Fibroblast of pulmonary artery (primary cell): ENCODE measurements around the gene PCBD2.
"Not testable (repeated sequence)": the region's sequence is repeated elsewhere in the genome, so short reads cannot be mapped to it uniquely, and the experiment has no call there.

Source experiments
- DNase-seq: peaks from one replicate; pipeline ENCODE4 v3.0.0-alpha.2; 2010; ENCODE audit warnings: low read depth
- H3K4me3 ChIP-seq: replicated peaks from 2 replicates; pipeline ENCODE4 v1.5.1; 2011; ENCODE audit warnings: low read depth, mild to moderate bottlenecking, control low read depth, low read length, moderate library complexity
- TF ChIP-seq, protein P1 (sequence below): IDR thresholded peaks from 2 replicates; pipeline ENCODE4 v1.5.1; 2011; ENCODE audit warnings: mild to moderate bottlenecking, control low read depth, low read length, inconsistent platforms; ENCODE audit errors: missing control alignments

PCBD2 gene

DNA sequence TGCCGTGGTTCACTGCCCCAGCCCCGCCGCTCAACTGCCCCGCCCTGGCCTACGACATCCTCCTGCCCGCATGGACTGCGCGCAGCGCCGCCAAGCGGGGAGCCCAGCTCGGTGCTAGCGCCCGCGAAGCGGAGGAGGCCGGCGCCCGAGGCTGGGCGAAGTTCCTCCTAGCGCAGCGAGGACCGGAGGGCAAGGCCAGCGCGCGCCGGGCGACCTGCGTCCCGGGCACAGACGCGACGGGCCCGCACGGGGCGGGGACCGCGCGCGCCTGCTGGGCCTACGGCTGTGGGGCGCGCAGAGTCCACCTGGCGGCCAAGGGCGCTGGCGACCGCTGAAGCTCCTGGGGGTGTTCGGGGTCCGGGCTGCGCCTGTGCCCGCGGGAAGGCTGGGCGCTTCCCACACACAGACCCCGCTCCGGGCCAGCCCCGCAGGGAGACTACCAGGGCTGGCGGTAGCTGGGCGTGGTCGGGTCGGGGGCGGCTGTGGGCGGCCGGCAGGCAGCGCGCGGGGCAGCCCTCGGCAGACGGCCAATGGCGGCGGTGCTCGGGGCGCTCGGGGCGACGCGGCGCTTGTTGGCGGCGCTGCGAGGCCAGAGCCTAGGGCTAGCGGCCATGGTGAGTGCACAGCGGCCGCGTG lies at the start of gene PCBD2:
Gene PCBD2, plus strand, starts transcription at position 522 of the 636 bp plus-strand sequence. Its CDS starts 9 bp downstream, at position 531.
- peak within 1 kb of the TSS; percentile 70 for H3K4me3 ChIP-seq
- TF ChIP-seq, protein P1, sequence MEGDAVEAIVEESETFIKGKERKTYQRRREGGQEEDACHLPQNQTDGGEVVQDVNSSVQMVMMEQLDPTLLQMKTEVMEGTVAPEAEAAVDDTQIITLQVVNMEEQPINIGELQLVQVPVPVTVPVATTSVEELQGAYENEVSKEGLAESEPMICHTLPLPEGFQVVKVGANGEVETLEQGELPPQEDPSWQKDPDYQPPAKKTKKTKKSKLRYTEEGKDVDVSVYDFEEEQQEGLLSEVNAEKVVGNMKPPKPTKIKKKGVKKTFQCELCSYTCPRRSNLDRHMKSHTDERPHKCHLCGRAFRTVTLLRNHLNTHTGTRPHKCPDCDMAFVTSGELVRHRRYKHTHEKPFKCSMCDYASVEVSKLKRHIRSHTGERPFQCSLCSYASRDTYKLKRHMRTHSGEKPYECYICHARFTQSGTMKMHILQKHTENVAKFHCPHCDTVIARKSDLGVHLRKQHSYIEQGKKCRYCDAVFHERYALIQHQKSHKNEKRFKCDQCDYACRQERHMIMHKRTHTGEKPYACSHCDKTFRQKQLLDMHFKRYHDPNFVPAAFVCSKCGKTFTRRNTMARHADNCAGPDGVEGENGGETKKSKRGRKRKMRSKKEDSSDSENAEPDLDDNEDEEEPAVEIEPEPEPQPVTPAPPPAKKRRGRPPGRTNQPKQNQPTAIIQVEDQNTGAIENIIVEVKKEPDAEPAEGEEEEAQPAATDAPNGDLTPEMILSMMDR, result peak; percentile 64
- peak; percentile 89 for DNase-seq

DNA sequence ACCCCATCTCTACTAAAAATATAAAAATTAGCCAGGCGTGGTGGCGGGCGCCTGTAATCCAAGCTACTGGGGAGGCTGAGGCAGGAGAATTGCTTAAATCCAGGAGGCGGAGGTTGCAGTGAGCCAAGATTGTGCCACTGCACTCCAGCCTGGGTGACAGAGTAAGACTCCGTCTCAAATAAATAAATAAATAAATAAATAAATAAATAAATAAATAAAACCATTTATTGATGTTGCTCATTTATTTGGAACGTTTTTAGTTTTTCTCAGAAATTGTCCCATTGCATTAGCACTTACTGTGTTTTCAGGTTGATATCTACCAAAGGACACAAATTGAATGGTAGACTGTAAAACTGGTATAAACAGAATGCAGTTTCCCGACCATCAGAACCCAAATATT lies 48.5 kb upstream of the PCBD2 start:
- not testable (repeated sequence) for H3K4me3 ChIP-seq, DNase-seq

DNA sequence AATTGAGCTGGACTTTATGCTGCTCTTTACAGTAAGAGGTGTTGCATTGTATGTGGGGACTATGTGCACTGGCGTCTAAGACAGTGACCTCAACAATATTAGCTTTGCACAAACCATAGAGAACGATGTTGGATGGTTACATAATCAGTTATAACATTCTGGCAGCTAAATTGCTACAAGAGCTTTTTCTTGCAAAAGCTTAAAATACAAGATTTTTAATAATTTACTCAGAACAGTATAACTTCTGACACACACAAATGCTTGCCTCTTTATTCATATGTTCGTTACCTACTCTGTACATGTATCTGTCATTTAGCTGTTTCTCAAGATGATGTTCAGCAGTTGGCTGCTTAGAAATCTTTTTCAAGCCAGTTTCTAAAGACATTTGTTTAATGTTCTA lies 47.5 kb upstream of the PCBD2 start:
- TF ChIP-seq, protein P1, result no peak

DNA sequence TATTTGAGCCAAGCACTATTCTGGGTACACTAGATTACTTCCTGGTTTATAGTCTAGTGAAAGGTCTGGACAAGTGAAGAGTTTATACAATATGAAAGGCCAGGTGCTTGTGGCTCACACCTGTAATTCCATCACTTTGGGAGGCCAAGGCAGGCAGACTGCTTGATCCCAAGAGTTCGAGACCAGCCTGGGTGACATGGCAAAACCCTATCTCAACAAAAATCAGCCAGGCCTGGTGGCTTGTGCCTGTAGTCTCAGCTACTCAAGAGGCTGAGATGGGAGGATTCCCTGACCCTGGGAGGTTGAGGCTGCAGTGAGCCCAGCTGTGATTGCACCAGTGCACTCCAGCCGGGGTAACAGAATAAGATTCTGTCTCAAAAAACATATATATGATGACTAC lies 40.2 kb upstream of the PCBD2 start:
- no peak overlapping the region for H3K4me3 ChIP-seq
- no peak for DNase-seq
- TF ChIP-seq, protein P1, result no peak

More for the DNA sequence above, 47.5 kb upstream of the PCBD2 start:
- DNase-seq, result no peak
- no peak overlapping the region for H3K4me3 ChIP-seq

DNA sequence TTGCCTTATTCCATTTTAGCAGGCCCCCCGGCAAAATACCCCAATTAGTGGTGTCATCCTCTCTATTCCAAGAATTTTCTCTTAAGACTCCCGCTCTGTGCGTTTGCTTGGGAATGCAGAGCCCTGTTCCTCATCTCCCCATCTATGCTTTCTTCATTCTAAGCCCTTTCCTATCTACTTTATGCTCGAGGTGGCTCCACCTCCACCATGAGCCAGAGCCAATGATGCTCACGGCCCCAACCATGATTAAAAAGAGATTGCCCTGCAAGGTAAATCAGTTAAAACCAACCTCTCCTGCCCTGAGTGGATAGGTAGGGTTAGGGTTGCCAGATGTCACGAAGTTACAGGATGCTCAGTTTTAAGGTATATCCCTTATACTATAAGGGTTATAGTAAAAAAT lies 31.4 kb upstream of the PCBD2 start:
- no peak for DNase-seq
- H3K4me3 ChIP-seq, result peak overlapping the region; percentile 84

DNA sequence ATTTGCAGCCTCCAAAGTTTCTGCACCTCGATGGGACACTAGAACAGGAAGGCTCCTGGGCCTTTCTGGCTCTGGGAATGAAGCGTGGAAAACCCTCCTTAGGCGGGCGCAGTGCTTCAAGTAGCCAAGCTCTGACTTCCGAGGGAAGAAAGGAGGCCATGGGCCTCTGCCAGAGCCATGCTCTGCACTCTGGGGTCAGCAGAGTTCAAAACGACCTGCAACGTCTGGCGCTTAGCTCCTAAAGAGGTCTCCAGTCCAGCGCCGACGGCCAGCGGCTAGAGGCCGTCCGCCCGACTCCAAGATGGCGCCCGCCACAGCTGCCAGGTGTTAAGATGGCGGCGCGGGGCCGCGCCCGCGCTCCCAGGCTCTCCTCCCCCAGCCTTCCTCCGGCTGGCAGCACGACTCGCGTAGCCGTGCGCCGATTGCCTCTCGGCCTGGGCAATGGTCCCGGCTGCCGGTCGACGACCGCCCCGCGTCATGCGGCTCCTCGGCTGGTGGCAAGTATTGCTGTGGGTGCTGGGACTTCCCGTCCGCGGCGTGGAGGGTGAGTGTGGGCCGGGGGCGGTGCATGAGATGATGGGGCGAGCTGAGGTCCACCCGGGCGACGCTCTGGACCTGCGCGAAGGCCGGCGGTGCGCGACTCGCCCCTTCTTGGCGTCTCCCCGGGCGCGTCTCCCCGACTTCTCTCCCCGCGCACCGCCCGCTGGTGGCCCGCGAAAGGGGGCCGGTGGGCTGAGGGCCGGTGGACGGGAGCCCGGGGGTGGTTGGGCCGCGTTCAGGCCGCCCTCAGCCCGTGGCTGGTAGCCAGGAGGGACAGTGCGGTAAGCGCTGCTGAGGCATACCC lies 30.7 kb upstream of the PCBD2 start, which contains the start of gene TXNDC15:
Gene TXNDC15, plus strand, starts transcription at position 385 of the 844 bp plus-strand sequence. Its CDS starts 57 bp downstream, at position 442.
- peak within 1 kb of the TSS; percentile 84 for H3K4me3 ChIP-seq
- peak; percentile 87 for DNase-seq
- TF ChIP-seq, protein P1, result no peak

More for the DNA sequence above, 31.4 kb upstream of the PCBD2 start:
- TF ChIP-seq, protein P1, result no peak
